Hepatocyte (in vitro differentiated cells): ENCODE results near the gene YWHAG.
"Not testable (repeated sequence)": the region's sequence is repeated elsewhere in the genome, so short reads cannot be mapped to it uniquely, and the experiment has no call there.

ENCODE experiments used
- CTCF ChIP-seq: fragments of 200-600 bp; sonication (generic); IDR thresholded peaks from 2 replicates; pipeline ENCODE4 v1.5.1; 2016; ENCODE audit warnings: antibody characterized with exemption, mild to moderate bottlenecking; ENCODE audit not compliant: poor library complexity
- EZH2 ChIP-seq: fragments of 200-600 bp; sonication (generic); IDR thresholded peaks from 2 replicates; pipeline ENCODE4 v1.6.1; 2016; ENCODE audit warnings: antibody characterized with exemption, mild to moderate bottlenecking, borderline replicate concordance

- not testable (repeated sequence) for TF ChIP-seq CTCF, EZH2
These were observed 49.9 kb downstream of the YWHAG start for GRCh38 chr7:76308874-76309273.
